SK-N-SH (cell line): ENCODE measurements around the gene ZNF469. TPM values are rescaled to one million over a fixed set of nuclear protein-coding genes. Genes with fewer than 3 reads are reported as not detected.

Source experiments
- CTCF ChIA-PET: fragments of 300-600, 350-600 bp; formaldehyde crosslinking; extraction: SDS; loops from one replicate; lab custom pipeline; 2021; lab: Yijun Ruan, JAX
- POLR2A ChIA-PET: fragments of 350-600 bp; sonication (Branson Sonifier 250); formaldehyde crosslinking; extraction: SDS; loops from one replicate; lab custom pipeline; 2020; ENCODE audit warnings: antibody characterized with exemption, inconsistent platforms; lab: Yijun Ruan, JAX
- DNase-seq: peaks from one replicate; pipeline ENCODE4 v3.0.0; 2012
- H2AFZ ChIP-seq: fragments of 200-600 bp; sonication (generic); 2 replicates; pipeline ENCODE4 v1.8.1; 2016; ENCODE audit warnings: antibody characterized with exemption, mild to moderate bottlenecking, low read depth
- H3F3A ChIP-seq: fragments of 200-600 bp; sonication (generic); replicated peaks from 2 replicates; pipeline ENCODE3; 2016; ENCODE audit warnings: antibody characterized with exemption, mild to moderate bottlenecking; ENCODE audit not compliant: insufficient read depth
- H3K27ac ChIP-seq, 2 experiments: fragments of 200-500 bp in 1 of 2; fragments of 200-600 bp in 1 of 2; sonication (Bioruptor generic) in 1 of 2; sonication (generic), shearing (Covaris generic) in 1 of 2; 2 replicates each; pipeline versions ENCODE4 v1.5.1 to v1.6.1; 2014 to 2016; ENCODE audit warnings: low read depth in 2 of 2, inconsistent platforms in 1 of 2, low read length in 1 of 2, mild to moderate bottlenecking in 1 of 2, mixed read lengths in 1 of 2
- H3K27me3 ChIP-seq: fragments of 200-600 bp; sonication (generic), shearing (Covaris generic); 2 replicates; pipeline ENCODE4 v1.6.1; 2016; ENCODE audit warnings: mixed run types; ENCODE audit not compliant: insufficient read depth
- H3K36me3 ChIP-seq, 2 experiments: fragments of 200-500 bp in 1 of 2; fragments of 200-600 bp in 1 of 2; sonication (Bioruptor generic) in 1 of 2; sonication (generic) in 1 of 2; replicated peaks in 1 of 2; 2 replicates each; pipeline versions ENCODE3 to v1.5.1; 2014 to 2016; ENCODE audit warnings: low read length in 1 of 2, mild to moderate bottlenecking in 1 of 2; ENCODE audit not compliant: insufficient read depth in 2 of 2, control insufficient read depth in 1 of 2
- H3K4me1 ChIP-seq, 2 experiments: fragments of 200-500 bp in 1 of 2; fragments of 200-600 bp in 1 of 2; sonication (Bioruptor generic) in 1 of 2; sonication (generic), shearing (Covaris generic) in 1 of 2; 2 replicates each; pipeline versions ENCODE4 v1.5.1 to v1.6.1; 2014 to 2016; ENCODE audit warnings: low read depth in 1 of 2, low read length in 1 of 2, mixed run types in 1 of 2; ENCODE audit not compliant: insufficient read depth in 2 of 2, control insufficient read depth in 1 of 2
- H3K4me2 ChIP-seq: fragments of 200-600 bp; sonication (generic), shearing (Covaris generic); 2 replicates; pipeline ENCODE4 v1.6.1; 2017; ENCODE audit warnings: mixed run types
- H3K4me3 ChIP-seq, 2 experiments: fragments of 200-500 bp in 1 of 2; fragments of 200-600 bp in 1 of 2; sonication (Bioruptor generic) in 1 of 2; sonication (generic), shearing (Covaris generic) in 1 of 2; 2 replicates each; pipeline versions ENCODE4 v1.5.1 to v1.8.1; 2014 to 2016; ENCODE audit warnings: low read depth in 2 of 2, inconsistent platforms in 1 of 2, low read length in 1 of 2, mild to moderate bottlenecking in 1 of 2, mixed read lengths in 1 of 2, moderate library complexity in 1 of 2
- H3K79me2 ChIP-seq: fragments of 200-600 bp; sonication (generic); 2 replicates; pipeline ENCODE4 v1.8.1; 2017; ENCODE audit warnings: mild to moderate bottlenecking; ENCODE audit not compliant: insufficient read depth
- H3K9ac ChIP-seq: fragments of 200-600 bp; sonication (generic); 2 replicates; pipeline ENCODE4 v1.6.1; 2017; ENCODE audit warnings: mixed run types
- H3K9me2 ChIP-seq: fragments of 200-600 bp; sonication (generic); 2 replicates; pipeline ENCODE4 v1.6.1; 2017; ENCODE audit warnings: mixed run types
- H3K9me3 ChIP-seq: fragments of 200-600 bp; sonication (generic); 2 replicates; pipeline ENCODE4 v1.6.1; 2017; ENCODE audit warnings: mixed run types, mild to moderate bottlenecking, moderate library complexity
- H4K20me1 ChIP-seq: fragments of 200-600 bp; sonication (generic); 2 replicates; pipeline ENCODE4 v1.6.1; 2017; ENCODE audit warnings: mild to moderate bottlenecking, mixed run types; ENCODE audit not compliant: insufficient read depth
- CHD2 ChIP-seq: fragments of 150-350 bp; IDR thresholded peaks from 2 replicates; pipeline ENCODE4 v1.6.1; 2018; ENCODE audit warnings: low read length; ENCODE audit not compliant: partially characterized antibody
- ELF1 ChIP-seq: IDR thresholded peaks from 2 replicates; pipeline ENCODE4 v1.4.0; 2012
- EP300 ChIP-seq, 2 experiments: IDR thresholded peaks; 2 replicates each; pipeline versions ENCODE4 v1.4.0 to v1.6.1; 2012; ENCODE audit warnings: borderline replicate concordance in 1 of 2, low read depth in 1 of 2, low read length in 1 of 2
- EZH2phosphoT487 ChIP-seq: fragments of 200-600 bp; sonication (generic); IDR thresholded peaks from 2 replicates; pipeline ENCODE4 v1.6.1; 2017; ENCODE audit warnings: low read depth, mixed run types, mild to moderate bottlenecking, antibody characterized with exemption, moderate library complexity, borderline replicate concordance
- FOSL2 ChIP-seq: IDR thresholded peaks from 2 replicates; pipeline ENCODE4 v1.4.0; 2012; ENCODE audit warnings: low read depth, mild to moderate bottlenecking, moderate library complexity, borderline replicate concordance
- FOXJ3 ChIP-seq: sonication (generic); formaldehyde crosslinking; IDR thresholded peaks from 2 replicates; pipeline ENCODE4 v1.5.1; 2020; ENCODE audit warnings: mild to moderate bottlenecking, missing genetic modification reagents
- GATA2 ChIP-seq: sonication (generic); formaldehyde crosslinking; IDR thresholded peaks from 2 replicates; pipeline ENCODE4 v1.5.0; 2020; ENCODE audit warnings: mild to moderate bottlenecking, missing genetic modification reagents
- JUND ChIP-seq: IDR thresholded peaks from 2 replicates; pipeline ENCODE4 v1.4.0; 2012
- NFIC ChIP-seq: IDR thresholded peaks from 2 replicates; pipeline ENCODE4 v1.4.0; 2012; ENCODE audit warnings: borderline replicate concordance
- RAD21 ChIP-seq: IDR thresholded peaks from 2 replicates; pipeline ENCODE4 v1.6.1; 2012; ENCODE audit warnings: mild to moderate bottlenecking, low read length
- SMC3 ChIP-seq: IDR thresholded peaks from 2 replicates; pipeline ENCODE4 v1.6.1; 2012; ENCODE audit warnings: low read depth, low read length, improper control_type of control experiment
- TAF1 ChIP-seq: IDR thresholded peaks from 2 replicates; pipeline ENCODE4 v1.6.1; 2012; ENCODE audit warnings: low read depth, mild to moderate bottlenecking, low read length, moderate library complexity, borderline replicate concordance
- TEAD4 ChIP-seq: IDR thresholded peaks from 2 replicates; pipeline ENCODE4 v1.4.0; 2012; ENCODE audit warnings: mild to moderate bottlenecking, borderline replicate concordance; ENCODE audit not compliant: insufficient read depth
- YY1 ChIP-seq: IDR thresholded peaks from 2 replicates; pipeline ENCODE4 v1.4.0; 2012; ENCODE audit warnings: low read depth, mild to moderate bottlenecking
- WGBS: methylation state at CpG from one replicate; pipeline ENCODE4 v1.1.6; 2017; ENCODE audit warnings: low lambda C conversion rate; 5-methylcytosine and 5-hydroxymethylcytosine counted together
- polyA plus RNA-seq, 3 experiments: library from polyadenylated mRNA; depleted of rRNA; stranded (reverse); fragments of >200 nt; gene quantifications; 2 replicates each; pipeline ENCODE4 v1.2.3, GENCODE V29; 2012
- TF ChIP-seq, protein P1 (sequence below): IDR thresholded peaks from 2 replicates; pipeline ENCODE4 v1.6.1; 2012; ENCODE audit warnings: mild to moderate bottlenecking, low read depth, low read length, moderate library complexity
- TF ChIP-seq, protein P2 (sequence below): IDR thresholded peaks from 2 replicates; pipeline ENCODE4; 2012
- TF ChIP-seq, protein P3 (sequence below): fragments of 150-350 bp; IDR thresholded peaks from 2 replicates; pipeline ENCODE4 v1.6.1; 2016; ENCODE audit warnings: mild to moderate bottlenecking, low read depth, low read length

ZNF469 gene
- polyA plus RNA-seq, 1 of the 3 experiments (the other 2 are of a cell fraction) = 0.56 TPM

DNA sequence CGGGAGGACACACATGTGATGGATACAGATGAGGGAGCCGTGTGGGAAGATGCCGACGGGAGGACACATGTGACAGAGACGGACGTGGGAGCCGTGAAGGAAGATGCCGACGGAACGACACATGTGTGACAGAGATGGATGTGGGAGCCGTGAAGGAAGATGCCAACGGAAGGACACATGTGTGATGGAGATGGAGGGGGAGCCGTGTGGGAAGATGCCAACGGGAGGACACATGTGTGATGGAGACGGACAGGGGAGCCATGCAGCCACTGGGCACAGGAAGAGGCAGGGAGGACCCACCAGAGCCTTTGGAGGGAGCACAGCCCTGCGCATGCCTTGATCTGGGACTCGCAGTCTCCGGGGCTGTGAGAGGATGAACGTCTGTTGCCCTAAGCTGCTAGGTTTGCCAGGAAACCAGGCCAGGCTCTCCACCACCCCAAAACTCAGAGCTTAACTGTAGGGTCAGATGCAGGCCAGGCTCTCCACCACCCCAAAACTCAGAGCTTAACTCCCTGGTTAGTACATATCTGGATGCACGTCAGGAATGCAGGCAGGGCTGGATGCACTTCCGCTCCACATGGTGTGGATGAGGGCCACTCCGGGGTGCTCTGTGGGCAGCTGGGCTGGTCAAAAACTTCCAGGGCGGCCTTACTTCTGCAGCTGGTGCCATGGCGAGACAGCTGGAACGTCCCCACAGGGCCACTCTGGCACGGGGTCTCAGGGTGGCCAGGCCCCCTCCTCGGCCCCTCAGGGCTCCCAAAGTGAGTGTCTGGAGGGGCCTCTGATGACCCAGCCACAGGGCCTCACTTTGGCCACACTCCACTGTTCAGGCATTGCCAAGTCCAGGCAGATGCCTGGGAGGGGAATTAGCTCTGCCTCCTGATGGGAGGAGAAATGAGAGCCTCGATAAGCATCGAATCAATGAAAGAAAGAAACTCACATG lies 47.7 kb upstream of the ZNF469 start:
- Histone ChIP-seq H3K27me3 (no peaks in the 10 kb centered on the region), H3F3A (peaks cover 20% of the 10 kb centered on the region), H3K9me2 (no peaks in the 10 kb centered on the region), H3K36me3 (no peaks in the 10 kb centered on the region), H3K79me2 (no peaks in the 10 kb centered on the region), H3K9ac (no peak overlapping the region), H3K4me3 (no peak overlapping the region), H4K20me1 (no peaks in the 10 kb centered on the region), H3K27ac (no peak overlapping the region; a peak in 1 of 4 replicates), H2AFZ (no peak overlapping the region), H3K4me2 (no peak overlapping the region), H3K4me1 (peaks cover 18 to 27% of the 10 kb centered on the region in 2 experiments; a peak in 3 of 4 replicates), H3K9me3 (no peaks in the 10 kb centered on the region)
- TF ChIP-seq, protein P1, sequence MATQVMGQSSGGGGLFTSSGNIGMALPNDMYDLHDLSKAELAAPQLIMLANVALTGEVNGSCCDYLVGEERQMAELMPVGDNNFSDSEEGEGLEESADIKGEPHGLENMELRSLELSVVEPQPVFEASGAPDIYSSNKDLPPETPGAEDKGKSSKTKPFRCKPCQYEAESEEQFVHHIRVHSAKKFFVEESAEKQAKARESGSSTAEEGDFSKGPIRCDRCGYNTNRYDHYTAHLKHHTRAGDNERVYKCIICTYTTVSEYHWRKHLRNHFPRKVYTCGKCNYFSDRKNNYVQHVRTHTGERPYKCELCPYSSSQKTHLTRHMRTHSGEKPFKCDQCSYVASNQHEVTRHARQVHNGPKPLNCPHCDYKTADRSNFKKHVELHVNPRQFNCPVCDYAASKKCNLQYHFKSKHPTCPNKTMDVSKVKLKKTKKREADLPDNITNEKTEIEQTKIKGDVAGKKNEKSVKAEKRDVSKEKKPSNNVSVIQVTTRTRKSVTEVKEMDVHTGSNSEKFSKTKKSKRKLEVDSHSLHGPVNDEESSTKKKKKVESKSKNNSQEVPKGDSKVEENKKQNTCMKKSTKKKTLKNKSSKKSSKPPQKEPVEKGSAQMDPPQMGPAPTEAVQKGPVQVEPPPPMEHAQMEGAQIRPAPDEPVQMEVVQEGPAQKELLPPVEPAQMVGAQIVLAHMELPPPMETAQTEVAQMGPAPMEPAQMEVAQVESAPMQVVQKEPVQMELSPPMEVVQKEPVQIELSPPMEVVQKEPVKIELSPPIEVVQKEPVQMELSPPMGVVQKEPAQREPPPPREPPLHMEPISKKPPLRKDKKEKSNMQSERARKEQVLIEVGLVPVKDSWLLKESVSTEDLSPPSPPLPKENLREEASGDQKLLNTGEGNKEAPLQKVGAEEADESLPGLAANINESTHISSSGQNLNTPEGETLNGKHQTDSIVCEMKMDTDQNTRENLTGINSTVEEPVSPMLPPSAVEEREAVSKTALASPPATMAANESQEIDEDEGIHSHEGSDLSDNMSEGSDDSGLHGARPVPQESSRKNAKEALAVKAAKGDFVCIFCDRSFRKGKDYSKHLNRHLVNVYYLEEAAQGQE = no peak
- TF ChIP-seq EZH2phosphoT487 (no peak), YY1 (no peak), RAD21 (no peak), TAF1 (no peak), FOXJ3 (no peak), TEAD4 (no peak), GATA2 (CRISPR knock-in tag) (no peak), EP300 (IDR thresholded peaks at IDR 0.05; ENCODE audit: borderline replicate concordance in 1 of 2, low read depth in 1 of 2, low read length in 1 of 2) (no peak), SMC3 (no peak), CHD2 (no peak), ELF1 (no peak), NFIC (no peak), FOSL2 (no peak), JUND (no peak)
- TF ChIP-seq, protein P2, sequence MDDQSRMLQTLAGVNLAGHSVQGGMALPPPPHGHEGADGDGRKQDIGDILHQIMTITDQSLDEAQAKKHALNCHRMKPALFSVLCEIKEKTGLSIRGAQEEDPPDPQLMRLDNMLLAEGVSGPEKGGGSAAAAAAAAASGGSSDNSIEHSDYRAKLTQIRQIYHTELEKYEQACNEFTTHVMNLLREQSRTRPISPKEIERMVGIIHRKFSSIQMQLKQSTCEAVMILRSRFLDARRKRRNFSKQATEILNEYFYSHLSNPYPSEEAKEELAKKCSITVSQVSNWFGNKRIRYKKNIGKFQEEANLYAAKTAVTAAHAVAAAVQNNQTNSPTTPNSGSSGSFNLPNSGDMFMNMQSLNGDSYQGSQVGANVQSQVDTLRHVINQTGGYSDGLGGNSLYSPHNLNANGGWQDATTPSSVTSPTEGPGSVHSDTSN = no peak
- TF ChIP-seq, protein P3, sequence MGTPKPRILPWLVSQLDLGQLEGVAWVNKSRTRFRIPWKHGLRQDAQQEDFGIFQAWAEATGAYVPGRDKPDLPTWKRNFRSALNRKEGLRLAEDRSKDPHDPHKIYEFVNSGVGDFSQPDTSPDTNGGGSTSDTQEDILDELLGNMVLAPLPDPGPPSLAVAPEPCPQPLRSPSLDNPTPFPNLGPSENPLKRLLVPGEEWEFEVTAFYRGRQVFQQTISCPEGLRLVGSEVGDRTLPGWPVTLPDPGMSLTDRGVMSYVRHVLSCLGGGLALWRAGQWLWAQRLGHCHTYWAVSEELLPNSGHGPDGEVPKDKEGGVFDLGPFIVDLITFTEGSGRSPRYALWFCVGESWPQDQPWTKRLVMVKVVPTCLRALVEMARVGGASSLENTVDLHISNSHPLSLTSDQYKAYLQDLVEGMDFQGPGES = no peak
- ChIA-PET CTCF (no interaction called here), POLR2A (no interaction called here)
- 97% methylated on average over 26 of the region's 29 CpGs for WGBS
- no peak for DNase-seq
